SW480 (cell line): ENCODE results near the gene TMEM44.
A peak's percentile ranks its signal among the peaks of the same experiment; 100 is the strongest.
"Not testable (repeated sequence)": the region's sequence is repeated elsewhere in the genome, so short reads cannot be mapped to it uniquely, and the experiment has no call there.

Experiments
- DNase-seq: peaks from one replicate; pipeline ENCODE4 v3.0.0-alpha.2; 2016; ENCODE audit warnings: low spot score

Gene TMEM44

DNA sequence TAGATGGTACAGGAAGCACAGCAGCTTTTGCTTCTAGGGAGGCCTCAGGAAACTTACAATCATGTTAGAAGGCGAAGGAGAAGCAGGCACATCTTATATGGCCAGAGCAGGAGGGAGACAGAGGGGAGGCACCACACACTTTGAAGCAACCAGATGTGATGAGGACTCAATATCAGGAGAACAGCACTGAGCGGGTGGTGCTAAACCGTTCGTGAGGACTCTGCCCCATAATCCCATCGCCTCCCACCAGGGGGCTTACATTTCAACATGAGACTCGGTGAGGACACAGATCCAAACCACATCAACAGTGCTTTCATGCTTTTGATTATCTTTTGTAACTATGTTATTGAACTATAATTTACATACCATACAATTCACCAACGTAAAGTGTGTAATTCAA, 7.6 kb upstream of the TMEM44 start:
- no peak for DNase-seq

DNA sequence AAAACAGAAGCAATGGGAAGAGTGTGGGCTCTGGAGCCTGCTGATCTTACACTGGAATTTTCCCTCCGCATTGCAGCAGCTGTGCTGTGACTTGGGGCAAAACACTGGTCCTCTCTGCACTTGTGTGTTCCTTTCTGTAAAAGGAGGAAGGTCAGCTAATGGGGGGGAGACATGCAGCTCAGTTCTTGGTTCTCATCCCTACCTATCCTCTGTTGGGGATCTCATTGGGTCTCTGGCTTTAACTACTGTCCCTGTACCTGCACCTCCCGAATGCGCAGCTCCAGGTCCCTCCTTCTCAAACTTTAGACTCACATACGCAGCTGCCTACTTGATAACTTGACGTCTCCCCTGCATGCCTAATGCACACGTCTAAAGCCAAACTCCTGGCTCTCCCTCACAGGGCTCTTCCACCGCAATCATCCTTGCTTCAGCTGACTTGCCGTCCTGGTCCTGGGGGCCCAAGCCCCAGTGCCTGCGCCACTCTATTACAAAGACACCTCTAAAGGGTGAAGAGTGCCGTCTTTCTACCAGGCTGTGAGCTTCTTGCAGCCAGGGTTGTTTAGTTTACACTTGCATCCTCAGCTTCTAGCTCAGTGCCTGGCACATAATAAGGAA, 5.9 kb upstream of the TMEM44 start:
- no peak for DNase-seq

DNA sequence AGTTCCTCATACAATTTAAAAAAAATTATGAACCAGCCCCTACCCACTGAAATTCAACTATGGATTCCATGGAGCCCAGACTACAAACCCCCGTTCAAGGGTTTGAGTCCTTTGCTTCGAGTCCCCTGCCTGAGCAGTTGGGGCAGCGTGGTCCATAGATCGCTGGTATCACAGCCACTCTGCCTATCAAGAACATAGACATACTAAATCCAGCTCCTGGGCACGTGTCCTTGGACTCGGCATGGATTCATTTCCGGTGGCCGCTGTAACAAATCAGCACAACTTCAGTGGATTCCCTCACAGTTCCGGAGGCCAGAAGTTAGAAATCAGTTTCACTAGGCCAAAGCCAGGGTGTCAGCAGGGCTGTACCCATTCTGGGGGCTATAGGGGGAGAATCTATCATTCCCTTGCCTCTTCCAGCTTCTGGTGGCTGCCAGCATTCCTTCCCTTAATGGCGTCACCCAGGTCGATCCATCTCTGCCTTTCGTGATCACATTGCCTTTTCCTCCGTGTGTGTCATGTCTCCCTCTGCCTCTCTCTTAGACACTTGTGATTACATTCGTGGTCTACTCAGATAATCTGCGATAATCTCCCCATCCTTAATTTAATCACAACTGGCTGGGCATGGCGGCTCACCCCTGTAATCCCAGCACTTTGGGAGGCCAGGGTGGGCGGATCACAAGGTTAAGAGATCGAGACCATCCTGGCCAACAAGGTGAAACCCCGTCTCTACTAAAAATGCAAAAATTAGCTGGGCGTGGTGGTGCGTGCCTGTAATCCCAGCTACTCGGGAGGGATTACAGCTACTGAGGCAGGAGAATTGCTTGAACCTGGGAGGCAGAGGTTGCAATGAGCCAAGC, 4.6 kb upstream of the TMEM44 start:
- no peak for DNase-seq

DNA sequence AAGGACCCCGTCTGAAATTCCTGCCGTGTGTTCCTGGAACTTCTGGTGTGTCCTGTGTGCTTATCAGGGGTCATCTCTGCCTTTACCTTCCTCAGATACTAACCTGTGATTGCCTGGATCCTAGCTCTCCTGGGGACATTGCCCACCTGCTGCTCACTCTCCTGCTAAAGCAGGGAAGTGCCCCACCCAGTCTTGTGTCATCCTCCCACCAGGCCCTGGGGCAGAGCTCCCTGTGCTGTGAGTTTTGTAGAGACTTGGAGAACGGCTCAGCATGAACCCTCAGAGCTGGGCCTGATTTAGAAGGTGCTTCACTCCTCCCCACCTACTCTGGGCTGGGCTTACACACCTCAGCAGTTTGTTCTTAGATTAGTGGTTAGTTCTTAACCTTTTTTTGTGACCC, 3.8 kb upstream of the TMEM44 start:
- peak; percentile 9 for DNase-seq

DNA sequence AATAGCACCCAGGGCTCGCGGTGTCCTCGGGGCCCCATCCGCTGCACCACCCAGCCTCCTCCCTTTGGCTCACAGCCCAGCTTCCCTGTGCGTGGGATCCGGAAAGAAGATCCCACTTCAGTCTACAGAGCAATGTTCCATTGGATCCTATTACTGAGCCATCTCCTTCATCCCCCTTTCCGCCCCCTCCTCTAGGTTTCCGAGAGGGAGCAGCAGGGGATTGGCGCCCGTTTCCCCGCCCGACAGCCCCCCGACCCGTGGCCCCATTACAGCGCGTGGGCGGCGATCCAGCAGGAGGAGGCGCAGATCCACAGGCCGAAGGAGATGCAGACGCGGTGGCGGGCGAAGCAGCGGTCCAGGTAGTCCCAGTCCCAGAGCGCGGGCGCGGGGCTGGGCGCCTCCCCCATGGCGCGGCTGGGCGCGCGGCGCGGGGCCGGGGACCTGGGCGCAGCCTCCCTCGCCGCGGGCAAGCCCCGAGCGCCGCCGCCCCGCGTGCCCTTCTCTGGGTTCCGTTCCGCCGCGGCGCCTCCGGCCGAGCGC, 340 bp downstream of the TMEM44 start:
- DNase-seq: peak; percentile 56

DNA sequence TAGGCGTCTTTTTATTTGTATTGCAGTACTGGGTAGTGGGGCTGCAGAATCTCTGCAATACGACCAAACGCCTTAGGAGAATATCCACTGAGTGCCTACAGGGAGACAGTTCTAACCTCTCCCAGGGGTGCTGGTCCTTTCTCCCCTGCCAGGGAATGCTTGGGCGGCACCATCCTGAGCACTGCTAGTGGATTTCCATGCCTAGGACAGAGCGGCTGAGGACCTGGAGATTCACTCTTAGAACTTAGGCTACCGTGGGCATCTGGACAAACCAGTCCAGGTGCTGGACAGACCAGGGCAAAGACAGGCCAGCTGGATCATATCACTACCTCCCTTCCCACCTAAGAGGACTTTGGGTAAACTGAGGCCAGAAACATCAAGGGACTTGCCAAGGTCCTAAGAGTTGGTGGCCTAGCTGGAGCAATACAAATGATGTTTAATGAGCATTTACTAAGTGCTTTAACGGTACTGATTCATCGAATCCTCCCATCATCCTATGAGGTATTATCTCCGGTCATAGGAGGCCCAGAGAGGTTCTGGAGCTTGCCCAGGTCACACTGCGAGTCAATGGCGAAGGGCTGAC, 902 bp downstream of the TMEM44 start:
- DNase-seq: no peak

DNA sequence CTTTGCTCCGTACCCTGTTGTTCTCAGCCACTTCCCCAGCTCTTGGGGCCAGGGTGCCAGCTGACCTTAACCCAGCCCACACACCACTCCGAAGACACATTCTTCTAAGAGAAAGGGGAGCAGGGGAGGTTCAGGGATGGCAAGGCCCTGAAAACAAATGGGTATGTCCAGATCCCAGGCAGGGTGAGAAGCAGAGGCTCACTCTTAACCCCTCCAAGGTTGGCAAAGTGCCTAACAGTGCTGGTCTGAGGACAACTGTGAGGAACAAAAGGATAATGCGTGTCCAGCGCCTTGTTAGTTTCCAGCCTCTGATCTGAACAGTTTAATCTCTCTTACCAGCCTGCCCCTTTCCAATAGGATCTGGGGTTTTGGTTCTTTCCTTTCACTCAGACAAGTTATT, 1.5 kb downstream of the TMEM44 start:
- no peak for DNase-seq

DNA sequence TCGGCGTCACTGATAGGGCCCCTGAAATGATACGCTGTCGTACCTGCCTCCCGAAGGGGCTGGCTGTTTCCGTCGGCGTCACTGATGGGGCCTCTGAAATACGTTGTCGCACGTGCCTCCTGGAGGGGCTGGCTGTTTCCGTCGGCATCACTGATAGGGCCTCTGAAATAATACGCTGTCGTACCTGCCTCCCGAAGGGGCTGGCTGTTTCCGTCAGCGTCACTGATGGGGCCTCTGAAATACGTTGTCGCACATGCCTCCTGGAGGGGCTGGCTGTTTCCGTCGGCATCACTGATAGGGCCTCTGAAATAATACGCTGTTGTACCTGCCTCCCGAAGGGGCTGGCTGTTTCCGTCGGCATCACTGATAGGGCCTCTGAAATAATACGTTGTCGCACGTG, 2.5 kb downstream of the TMEM44 start:
- DNase-seq: not testable (repeated sequence)

DNA sequence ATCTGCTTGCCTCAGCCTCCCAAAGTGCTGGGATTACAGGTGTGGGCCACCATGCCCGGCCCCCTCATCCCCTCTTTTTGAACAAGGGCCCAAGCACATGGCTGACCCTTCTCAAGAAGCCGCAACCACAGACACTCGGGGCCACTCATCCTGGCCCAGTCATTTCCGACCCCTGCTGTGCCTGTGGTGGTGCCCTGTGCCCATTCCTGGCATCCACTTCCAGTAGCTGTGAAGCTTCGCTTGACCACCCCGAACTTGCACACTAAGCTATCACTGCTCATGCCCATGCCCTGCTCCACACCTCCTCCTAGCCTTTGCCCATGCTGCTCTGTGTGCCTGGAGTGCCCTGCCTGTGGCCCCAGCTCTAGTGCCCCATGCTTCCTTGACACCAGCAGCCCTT, 8.3 kb downstream of the TMEM44 start:
- no peak for DNase-seq

DNA sequence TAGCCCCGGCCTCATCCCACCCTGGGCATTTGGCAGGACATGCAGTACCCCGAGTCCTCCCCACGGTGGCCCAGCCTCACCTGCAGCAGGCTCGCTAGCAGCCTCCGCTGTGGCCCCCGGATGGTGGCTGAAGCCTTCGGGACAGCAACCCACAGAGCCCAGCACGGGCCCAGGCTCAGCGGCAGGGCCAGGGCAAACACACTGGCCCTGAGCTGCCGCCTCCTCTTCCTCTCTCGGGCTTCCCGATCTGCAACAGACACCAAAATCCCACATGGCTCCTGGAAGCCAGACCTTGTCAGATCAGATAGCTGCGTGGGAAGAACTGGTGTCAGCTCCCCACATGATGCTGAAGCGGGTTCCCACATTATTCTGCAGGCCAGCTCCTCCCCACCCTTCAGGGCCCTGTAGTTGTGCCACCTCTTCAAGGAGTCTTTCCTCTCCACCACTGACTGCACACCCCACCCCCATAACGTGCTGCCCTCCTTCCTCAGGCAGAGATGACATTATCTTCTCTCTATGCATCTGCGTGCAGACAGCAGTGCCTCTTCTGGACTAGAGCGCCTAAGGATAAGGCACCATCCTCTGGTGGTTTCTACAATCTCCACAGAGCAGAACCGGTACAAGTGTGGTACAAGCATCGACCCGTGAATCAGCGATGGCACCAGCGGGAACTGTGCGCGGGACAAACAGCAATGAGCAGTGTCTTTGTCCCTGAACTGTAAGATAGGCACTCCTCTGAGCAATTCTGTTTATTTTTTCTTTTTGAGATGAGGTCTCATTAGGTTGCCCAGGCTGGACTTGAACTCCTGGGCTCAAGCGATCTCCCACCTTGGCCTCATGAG, 9.5 kb downstream of the TMEM44 start:
- DNase-seq: no peak

DNA sequence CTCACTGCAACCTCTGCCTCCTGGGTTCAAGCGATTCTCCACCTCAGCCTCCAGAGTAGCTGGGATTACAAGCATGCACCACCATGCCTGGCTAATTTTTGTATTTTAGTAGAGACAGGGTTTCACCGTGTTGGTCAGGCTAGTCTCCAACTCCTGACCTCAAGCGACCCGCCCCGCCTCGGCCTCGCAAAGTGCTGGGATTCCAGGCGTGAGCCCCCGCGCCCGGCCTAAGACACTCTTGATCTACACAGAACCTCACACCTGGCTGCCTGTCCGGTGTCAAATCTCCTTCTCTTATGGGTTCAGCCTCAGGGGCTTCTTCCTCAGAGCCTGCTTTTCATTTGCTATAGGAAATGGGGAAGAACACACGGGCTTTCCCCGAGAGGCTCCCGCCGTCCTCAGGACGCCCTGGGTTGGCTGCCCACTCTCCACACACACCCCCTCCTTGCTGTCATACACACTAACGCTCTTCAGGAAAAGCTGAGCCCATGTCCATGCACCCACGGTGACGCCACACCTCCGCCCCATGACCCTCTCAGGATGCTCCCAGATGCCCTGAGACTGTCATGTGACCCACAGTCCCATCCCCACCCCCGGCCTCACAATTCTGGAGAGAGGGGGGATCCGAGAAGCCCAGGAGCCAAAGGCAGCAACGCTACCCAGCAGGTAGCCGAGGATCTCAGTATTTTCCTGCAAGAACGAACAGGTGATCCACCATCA, 10.4 kb downstream of the TMEM44 start:
- DNase-seq: no peak

DNA sequence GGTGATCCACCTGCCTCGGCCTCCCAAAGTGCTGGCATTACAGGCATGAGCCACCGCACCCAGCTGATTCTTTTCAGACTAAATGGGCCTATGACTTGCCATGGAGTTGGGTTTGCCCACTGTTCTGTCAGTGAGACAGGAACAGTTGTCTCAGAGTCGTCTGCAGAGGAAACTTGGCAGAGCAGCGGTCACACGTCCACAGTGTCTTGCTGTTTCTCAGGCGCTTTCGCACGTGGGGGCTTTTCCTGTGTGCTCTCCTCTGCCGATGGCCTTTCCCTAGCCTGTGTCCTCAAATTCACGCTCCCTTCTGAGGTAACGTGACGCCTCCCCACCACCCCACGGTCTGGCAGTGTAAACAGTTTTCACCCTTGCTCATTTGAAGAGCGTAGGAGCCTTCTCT, 11.3 kb downstream of the TMEM44 start:
- DNase-seq: no peak

DNA sequence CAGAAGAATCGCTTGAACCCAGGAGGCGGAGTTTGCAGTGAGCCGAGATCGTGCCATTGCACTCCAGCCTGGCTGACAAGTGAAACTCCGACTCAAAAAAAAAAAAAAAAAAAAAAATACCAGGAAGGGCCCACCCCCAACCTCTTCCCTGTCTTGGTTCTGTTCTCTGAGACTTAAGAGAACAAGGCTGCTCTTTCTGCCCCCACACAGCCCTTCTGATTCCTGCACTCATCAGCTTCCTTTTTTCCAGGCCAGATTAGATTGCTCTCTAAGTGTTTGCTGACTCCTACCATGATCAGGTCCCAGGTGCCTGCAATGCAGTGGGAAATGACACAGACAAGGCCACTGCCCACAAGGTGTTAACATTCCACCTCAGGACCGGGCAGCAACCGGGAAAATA, 13.0 kb downstream of the TMEM44 start:
- DNase-seq: no peak

DNA sequence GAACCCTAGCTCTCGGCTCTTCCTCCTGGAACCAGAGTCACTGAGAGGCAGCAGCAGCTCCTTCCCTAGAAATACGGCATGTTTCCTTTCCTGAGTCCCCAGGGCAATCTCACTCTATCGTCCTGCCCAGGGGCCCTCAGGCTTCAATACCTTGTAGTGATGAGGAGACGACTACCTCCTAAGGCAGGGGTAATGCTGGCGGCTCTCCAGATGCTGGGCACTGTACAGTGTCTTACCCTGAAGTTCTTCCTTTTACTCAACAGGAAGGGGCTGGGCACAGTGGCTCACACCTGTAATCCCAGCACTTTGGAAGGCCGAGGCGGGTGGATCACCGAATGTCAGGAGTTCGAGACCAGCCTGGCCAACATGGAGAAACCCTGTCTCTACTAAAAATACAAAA, 13.5 kb downstream of the TMEM44 start:
- DNase-seq: no peak

DNA sequence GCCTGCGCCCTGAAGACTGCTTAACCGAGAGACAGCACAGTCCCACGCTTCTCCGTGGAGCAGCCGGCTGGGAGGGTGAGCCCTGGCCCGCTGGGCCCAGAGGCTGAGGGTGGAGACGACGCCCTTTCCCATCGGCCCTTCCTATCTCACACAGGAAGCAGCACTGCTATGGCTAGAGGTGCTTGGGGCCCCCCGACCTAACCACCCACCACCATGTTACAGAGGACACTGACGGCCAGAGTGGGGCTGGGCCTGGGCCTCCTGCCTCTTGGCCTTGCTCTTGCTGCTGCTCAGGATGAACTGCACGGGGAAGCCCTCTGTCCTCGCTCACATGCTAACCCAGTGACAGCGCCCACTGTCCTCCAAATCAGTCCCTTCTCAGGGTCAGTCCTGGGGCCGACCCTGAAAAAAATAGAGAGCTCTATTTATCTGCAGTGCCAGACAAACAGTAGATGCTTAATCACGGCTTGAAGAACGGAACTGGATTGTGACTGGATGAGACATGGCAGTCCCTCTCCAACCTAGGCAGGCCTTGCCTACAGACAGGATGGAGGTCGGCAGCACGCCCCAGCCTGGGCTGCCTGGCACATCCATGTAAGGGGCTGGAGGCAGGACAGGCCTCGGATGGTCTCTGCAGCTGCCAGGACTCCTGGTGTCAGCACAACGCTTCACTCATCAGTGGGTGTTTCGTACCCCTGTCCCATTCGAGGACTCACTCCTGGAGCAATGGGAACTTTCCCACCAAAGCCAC, 14.2 kb downstream of the TMEM44 start:
- no peak for DNase-seq

DNA sequence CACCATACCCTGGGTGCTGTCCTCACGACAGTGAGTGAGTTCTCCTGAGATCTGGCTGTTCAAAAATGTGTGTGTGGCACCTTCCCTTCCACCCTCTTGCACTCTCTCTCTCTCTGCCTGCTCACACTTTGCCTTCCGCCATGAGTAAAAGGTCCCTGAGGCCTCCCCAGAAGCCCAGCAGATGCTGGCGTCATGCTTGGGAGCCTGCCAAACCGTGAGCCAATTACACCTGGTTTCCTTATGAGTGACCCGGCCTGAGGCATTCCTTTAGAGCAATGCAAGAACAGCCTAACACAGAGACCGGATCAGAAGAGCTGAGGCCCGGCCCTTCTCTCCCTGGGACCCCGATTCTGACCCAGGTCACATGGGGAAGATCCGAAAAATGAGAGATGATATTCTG, 15.4 kb downstream of the TMEM44 start:
- no peak for DNase-seq

DNA sequence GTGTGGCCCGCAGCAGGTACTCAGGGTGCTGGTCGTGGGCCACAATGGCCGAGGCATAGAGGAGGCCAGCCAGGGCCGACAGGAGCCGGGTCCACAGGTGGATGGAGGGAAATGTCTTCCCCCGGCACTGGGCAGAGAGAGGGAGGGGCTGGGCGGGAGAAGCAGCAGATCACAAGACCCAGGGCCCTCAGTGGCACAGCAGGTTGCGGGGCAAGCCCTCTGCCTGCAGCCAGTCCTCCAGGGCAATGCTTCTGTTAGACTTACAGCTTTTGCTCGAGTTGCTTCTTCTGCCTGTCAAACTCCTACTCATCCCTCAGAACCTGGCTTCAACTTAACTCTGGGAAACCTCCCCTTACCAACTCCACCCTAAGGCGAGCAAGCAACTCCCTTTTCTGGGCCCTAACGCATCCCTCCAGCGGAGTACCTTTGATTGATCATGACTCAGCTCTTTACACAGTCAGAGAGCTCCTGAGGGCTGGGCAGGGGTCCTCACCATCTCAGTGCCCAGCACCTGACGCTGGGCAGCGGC, 16.0 kb downstream of the TMEM44 start:
- DNase-seq: no peak

DNA sequence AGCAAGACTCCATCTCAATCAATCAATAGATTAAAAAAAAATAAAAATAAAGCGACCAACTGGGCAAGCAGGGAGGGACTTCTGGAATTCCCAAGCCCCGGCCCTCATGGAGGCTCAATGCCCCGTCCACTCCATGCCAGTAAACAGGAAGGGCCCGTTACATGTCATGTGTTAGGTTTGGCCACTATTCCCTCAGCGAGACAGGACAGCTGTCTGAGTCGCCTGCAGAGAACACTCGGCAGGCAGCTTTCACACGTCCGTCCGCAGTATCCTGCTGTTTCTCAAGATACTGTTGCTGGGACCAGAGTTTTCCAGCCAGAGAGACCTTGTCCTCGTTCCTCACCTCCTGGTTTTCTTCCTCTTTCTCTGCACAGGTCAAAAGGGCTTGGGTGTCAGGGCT, 18.0 kb downstream of the TMEM44 start:
- no peak for DNase-seq

DNA sequence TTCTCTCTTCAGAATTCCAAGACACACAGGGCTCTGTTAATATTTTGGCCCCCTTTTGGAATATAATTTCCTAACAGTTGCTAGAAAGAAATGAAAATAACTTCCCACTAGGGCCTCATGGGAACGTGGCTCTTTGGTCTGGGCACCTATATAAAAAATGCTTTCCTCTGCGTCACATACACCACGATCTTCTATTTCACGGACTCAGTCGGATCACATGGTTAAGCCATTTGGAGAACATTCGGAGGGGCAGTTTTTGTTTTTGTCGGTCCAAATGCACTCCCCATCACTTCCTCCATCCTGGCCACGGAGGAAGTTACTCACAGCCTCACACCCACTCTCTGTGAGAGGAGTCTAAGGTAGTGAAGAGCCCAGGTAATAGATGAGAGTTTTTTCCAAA, 21.0 kb downstream of the TMEM44 start:
- DNase-seq: no peak

DNA sequence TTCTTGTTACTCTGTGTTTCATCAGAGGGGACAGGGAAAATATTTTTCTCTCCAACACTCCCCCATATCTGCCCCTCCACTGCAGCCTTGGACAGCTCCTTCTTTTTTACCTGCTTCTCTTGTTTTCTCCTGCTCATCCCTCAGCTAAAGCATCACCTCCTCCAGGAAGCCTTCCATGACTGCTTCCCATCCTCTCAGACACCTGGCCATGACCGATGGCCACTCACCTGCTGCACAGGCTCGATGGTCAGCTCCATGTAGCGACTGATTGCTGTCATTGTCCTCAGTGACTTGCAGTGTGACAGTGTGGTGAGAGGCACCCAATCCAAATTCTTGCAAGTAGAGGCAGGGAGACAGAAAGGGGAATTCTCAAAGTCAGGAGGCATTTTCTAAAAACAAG, 22.5 kb downstream of the TMEM44 start:
- DNase-seq: no peak

DNA sequence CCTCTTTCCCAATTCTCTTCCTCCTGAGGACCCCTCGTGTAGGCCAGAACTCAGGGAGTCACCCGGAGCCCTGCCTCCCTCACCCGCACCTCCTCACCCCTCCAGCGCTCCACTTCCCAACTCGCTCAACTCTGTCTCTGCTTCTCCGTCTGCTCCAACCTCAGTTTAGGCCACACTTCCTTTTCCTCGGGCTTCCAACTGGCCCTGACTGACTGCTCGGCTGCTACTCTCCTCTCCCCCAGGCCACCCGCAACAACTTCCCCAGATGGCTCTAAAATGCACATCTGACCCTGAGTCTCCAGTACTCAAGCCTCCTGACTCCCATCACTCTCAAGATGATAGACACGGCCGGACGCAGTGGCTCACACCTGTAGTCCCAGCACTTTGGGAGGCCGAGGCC, 23.6 kb downstream of the TMEM44 start:
- no peak for DNase-seq
